Measurements from ENCODE around the gene TRHDE. TPM values are rescaled to one million over a fixed set of nuclear protein-coding genes. Genes with fewer than 3 reads are reported as not detected.

Gene TRHDE
- total RNA-seq, 4 donors from 2014 or later, result 0.49 to 5.8 (median 1.1) TPM

- no peak for DNase-seq (ENCODE audit: low spot score in 2 of 2)
- intact Hi-C loops (cut with DNase I; ENCODE audit: low total_unique reads), result no loop called here
- WGBS, 2 donors, result 93 to 99% methylated on average over 5 of the region's 5 CpGs
- H3K4me3 ChIP-seq (ENCODE audit: low read depth, poor library complexity, severe bottlenecking), result no peak overlapping the region
- TF ChIP-seq CTCF (IDR thresholded peaks at IDR 0.05), result no peak
- TF ChIP-seq POLR2A (IDR thresholded peaks at IDR 0.05), result no peak
Measured at GRCh38 chr12:72465940-72466630, 193.9 kb downstream of the TRHDE start.

GRCh38 chr12:72467985-72468384 lies 195.8 kb downstream of the TRHDE start:
- intact Hi-C loops (cut with DNase I; ENCODE audit: low total_unique reads), result no loop called here
- no peak overlapping the region for H3K4me3 ChIP-seq (ENCODE audit: low read depth, poor library complexity, severe bottlenecking)

GRCh38 chr12:72468505-72468904 lies 196.3 kb downstream of the TRHDE start:
- H3K4me3 ChIP-seq (ENCODE audit: low read depth, poor library complexity, severe bottlenecking), result no peak overlapping the region
- intact Hi-C loops (cut with DNase I; ENCODE audit: low total_unique reads), result no loop called here
- TF ChIP-seq POLR2A (IDR thresholded peaks at IDR 0.05), result no peak
- no peak for TF ChIP-seq CTCF (IDR thresholded peaks at IDR 0.05)
- WGBS, 2 donors, result 89 to 91% methylated on average over 3 of the region's 3 CpGs
- no peak for DNase-seq (ENCODE audit: low spot score in 2 of 2)

More at GRCh38 chr12:72467985-72468384, 195.8 kb downstream of the TRHDE start:
- no peak for TF ChIP-seq POLR2A (IDR thresholded peaks at IDR 0.05)
- no peak for TF ChIP-seq CTCF (IDR thresholded peaks at IDR 0.05)
- no peak for DNase-seq (ENCODE audit: low spot score in 2 of 2)
- WGBS, 2 donors, result 90% methylated on average over 2 of the region's 2 CpGs

- intact Hi-C loops (cut with DNase I; ENCODE audit: low total_unique reads), result no loop called here
Measured at GRCh38 chr12:72471806-72472205, 199.6 kb downstream of the TRHDE start.

GRCh38 chr12:72472350-72472749 lies 200.2 kb downstream of the TRHDE start:
- intact Hi-C loops (cut with DNase I; ENCODE audit: low total_unique reads), result no loop called here
- no peak for TF ChIP-seq POLR2A (IDR thresholded peaks at IDR 0.05)
- TF ChIP-seq CTCF (IDR thresholded peaks at IDR 0.05), result no peak
- no peak for DNase-seq (ENCODE audit: low spot score in 2 of 2)
- WGBS, 2 donors, result 77 to 85% methylated on average over 3 of the region's 3 CpGs
- H3K4me3 ChIP-seq (ENCODE audit: low read depth, poor library complexity, severe bottlenecking), result no peak overlapping the region

More at GRCh38 chr12:72471806-72472205, 199.6 kb downstream of the TRHDE start:
- H3K4me3 ChIP-seq (ENCODE audit: low read depth, poor library complexity, severe bottlenecking), result no peak overlapping the region
- 43 to 49% methylated on average over 3 of the region's 3 CpGs for WGBS, 2 donors
- TF ChIP-seq CTCF (IDR thresholded peaks at IDR 0.05) (no peak), POLR2A (IDR thresholded peaks at IDR 0.05) (no peak)
- DNase-seq (ENCODE audit: low spot score in 2 of 2), result no peak

- intact Hi-C loops (cut with DNase I; ENCODE audit: low total_unique reads), result no loop called here
- WGBS, 2 donors, result 69 to 78% methylated on average over 2 of the region's 2 CpGs
- no peak for DNase-seq (ENCODE audit: low spot score in 2 of 2)
- no peak for TF ChIP-seq CTCF (IDR thresholded peaks at IDR 0.05)
- no peak for TF ChIP-seq POLR2A (IDR thresholded peaks at IDR 0.05)
- H3K4me3 ChIP-seq (ENCODE audit: low read depth, poor library complexity, severe bottlenecking), result no peak overlapping the region
Measured at GRCh38 chr12:72476301-72476700, 204.1 kb downstream of the TRHDE start.

All from lower leg skin (tissue), 4 donors.